ENCODE results near the gene TENT5C. TPM values are rescaled to one million over a fixed set of nuclear protein-coding genes. Genes with fewer than 3 reads are reported as not detected.

TENT5C gene
- total RNA-seq, 2 experiments from 2014 or later, result 18.4 to 18.8 TPM

Other genes with a start within 250 kb of the TENT5C start
- gene MAN1A2, start 238.6 kb upstream of the TENT5C start, total RNA-seq, result 10 to 100 TPM; 36.1 to 43.2 TPM